Ecto neural progenitor cell (in vitro differentiated cells): ENCODE results near the gene ANXA1.
"Not testable (repeated sequence)": the region's sequence is repeated elsewhere in the genome, so short reads cannot be mapped to it uniquely, and the experiment has no call there.

Experiments used
- DNase-seq: peaks from one replicate; pipeline ENCODE4 v3.0.0-alpha.2; 2018; ENCODE audit warnings: low spot score

ANXA1 gene

DNA sequence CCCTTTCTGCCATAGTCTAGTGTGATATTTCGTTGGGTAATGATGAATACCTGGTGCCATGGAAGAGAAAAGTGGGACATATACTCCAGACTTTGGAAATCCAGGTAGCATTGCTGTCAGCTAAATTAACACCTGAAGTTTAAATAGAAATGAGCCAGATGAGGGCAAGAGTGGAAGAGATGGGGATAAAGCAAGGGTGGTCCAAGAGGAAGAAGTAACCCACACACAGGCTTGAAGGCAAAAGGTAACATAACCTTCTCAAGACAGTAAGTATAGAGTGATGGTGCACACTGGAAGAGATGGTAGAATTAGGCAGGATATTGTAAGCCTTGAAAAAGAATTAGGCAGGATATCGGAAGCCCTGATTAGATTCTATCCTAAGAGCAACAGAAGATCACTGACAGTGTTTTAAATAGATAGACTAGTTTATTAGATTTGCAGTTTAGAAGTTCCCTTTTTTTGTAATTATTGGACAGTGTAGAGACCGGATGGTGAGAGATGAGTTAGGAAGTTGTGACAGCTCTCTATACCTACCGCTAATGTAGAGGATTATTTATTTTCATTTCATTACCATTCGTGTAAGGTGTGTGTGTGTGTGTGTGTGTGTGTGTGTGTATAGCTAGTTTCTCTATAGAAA, 16.8 kb downstream of the ANXA1 start:
- no peak for DNase-seq

DNA sequence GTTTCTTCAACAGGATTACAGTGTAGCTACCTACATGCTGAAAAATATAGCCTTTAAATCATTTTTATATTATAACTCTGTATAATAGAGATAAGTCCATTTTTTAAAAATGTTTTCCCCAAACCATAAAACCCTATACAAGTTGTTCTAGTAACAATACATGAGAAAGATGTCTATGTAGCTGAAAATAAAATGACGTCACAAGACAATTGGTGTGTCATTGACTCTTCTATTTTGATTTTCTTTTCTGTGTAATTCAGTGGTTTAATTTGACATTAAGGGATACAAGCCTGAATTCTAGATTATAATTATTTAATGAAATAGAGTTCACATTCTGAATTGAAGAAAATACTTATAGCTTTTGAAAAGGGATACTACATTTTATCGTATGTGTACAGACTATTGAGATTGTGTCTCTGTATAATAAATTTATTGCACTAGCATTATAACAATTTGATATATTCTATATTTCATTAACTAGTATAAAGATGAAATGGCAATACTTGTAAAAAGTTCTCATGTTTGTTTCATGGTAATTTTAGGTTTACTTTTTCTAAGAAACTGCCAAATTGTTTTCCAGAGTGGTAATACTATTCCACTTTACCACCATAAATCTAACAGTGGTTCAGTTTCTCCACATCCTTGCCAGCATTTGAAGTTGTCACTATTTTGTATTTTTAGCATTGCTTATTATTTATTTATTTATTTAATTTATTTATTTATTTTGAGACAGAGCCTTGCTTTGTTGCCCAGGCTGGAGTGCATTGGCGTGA, 18.7 kb downstream of the ANXA1 start:
- no peak for DNase-seq

DNA sequence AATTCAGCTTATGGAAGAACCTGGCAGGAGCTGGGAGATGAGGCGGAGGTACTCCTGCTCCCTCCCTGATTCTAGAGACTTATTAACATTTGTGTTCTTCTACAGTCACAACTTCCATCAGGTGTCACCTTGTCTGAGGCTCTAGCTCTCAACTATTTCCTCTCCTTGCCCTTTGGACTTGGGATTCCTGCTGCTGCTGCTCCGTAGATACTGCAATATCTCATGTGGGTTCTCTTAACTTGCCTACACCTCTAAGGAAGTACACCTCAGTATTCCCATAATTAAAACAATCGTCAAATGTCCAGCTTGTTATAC, 21.2 kb downstream of the ANXA1 start:
- no peak for DNase-seq

DNA sequence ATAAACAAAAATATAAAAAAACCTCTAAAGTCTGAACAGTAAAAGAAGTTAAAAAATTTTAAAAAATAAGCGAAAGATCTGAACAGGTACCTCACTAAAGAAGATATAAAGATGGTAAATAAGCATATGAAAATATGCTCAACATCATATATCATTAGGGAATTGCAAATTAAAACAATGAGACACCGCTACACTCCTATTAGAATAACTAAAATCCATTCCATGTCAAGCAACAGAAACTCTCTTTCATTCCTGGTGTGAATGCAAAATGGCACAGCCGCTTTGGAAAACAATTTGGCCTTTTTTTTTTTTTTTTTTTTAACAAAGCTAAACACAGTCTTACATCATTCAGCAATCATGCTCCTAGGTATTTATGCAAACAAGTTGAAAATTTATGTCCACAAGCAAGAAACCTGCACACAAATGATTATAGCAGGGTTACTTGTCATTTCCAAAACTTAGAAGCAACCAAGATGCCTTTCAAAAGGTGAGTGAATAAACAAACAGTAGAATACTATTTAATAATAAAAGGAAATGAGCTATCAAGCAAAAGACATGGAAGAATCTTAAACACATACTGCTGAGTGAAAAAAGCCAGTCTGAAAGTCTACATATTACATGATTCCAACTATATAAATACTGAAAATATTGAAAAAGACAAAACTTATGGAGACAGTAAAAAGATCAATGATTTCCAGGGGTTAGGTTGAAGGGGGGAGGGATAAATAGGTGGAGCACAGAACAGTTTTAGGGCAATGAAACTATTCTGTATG, 22.1 kb downstream of the ANXA1 start:
- DNase-seq: no peak

DNA sequence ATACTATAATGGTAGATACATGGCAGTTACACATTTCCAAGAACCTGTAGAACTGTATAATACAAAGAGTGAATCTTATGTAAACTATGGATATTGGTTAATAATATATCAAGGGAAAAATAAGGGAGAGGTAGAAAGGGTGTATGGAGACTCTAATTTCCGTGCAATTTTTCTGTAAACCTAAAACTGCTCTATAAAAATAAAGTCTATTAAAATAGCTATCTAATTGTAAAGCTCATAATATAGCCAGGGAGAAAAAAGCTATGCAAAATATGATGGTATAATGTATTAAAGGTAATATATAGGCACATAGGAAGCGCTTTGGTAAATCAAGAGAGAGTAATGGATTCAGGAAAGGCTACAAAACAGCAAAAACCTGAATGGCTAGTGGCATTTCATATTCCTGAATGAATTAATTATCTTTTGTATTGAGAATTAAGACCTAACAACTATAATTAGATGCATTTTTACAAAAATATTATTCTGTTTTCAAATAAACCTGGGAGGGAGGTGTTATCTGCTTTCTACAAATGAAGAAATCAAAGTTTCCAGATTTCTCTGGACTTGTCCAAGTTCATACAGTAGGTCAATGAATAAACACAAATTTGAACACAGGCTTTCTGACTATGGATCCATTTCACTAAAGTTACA, 22.8 kb downstream of the ANXA1 start:
- no peak for DNase-seq

DNA sequence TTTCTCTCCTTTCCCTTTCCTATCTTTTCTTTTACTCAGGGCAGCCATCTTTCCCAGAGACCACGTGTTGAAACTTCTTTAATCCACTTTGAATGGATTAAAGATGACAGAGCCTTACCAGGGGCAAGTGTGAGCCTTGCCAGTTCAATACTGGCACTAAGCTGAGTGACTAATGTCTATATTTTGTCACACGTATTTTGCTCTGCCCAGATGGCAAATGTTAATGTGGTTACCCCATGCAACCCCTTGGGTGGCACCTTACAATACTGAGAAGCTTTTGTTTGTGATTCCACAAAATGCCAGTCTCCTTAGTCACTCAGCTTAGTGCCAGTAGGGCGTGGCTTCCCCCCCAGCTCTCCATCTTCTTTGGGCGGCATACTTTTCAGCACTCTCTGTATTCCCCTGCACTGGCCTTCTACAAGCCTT, 24.8 kb downstream of the ANXA1 start:
- DNase-seq: no peak

DNA sequence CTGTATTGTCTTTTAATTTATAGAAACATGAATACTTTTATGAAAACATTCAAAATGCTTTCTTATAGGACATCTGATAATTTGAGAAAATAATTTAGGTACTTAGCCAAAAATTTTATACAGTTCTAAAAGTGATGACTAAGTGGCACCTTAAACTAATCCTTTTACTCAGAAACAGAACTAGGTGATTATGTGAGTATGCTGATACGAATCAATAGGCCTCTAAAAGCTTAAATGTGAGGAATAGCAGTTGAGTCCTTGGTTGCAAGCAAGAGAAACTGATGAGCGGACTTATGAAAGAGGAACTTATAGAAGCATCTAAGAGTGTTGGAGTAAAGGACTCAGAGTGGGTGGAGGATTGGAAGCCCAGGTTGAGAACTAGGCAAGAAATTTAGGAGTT, 26.4 kb downstream of the ANXA1 start:
- DNase-seq: no peak

DNA sequence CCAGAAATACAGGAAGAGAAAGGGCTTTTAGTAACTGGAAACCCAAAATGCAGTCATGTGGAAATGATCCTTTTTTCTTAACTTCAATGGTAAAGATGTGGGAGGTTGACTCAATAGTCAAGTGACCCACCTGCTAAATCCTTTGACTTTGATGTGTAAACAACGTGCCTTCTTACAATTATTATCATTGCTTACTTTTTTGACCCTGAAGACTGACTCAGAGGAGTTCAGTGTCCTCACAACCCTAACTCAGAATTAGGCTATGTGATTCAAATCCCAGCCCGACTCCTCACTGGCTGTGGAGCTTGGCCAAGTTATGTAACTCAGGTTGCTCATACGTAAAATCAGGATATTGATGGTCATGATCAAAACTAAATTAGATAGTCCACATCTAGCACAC, 27.9 kb downstream of the ANXA1 start:
- DNase-seq: no peak

DNA sequence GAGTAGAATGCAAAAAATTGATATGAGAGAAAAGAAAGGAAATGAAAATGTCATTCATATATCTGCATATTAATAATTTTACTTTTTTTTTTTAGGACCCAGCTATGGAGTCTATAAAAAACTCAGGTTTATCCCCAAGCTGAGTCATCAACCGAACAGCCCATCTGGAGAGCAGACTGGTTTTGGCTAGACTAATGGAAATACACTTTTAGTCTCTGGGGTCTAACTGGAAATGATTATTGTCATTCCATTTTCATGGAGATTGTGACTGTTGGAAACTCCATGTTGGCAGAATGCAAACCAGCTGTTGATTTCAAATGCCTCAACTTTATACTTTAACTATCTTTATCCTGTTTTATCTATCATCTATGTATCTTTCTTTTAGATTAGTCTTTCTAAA, 28.7 kb downstream of the ANXA1 start:
- no peak for DNase-seq

DNA sequence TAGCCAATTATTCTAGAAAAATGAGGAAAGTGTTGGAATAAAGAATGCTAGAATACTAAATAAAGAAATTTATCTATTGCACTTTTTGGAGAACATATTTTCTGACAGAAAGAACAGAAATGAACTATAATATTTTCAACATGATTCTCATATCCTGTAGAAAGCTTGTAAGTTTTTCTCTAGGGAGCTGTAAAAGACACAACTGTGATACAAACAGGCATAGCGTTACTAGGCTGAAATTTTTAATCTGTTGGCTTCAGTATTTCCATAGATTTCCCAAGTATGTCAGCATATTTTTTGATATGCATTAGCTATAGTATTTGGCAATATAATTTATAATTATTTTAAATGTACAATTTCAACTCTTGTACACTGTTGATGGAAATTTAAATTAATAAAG, 31.3 kb downstream of the ANXA1 start:
- DNase-seq: no peak

DNA sequence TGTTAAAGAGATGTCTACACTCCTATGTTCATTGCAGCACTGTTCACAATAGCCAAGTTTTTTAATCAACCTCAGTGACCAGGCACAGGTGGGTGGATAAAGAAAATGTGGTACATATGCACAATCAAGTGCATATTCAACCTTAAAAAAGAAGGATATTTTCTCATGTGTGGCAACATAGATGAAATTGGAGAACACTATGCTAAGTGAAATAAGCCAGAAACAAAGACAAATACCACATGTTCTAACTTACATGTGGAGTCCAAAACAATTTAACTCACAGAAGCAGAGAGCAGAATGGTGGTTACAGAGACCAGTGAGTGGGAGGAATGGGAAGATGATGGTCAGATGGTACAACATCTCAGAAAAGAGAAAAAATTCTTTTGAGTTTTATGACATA, 31.8 kb downstream of the ANXA1 start:
- no peak for DNase-seq

DNA sequence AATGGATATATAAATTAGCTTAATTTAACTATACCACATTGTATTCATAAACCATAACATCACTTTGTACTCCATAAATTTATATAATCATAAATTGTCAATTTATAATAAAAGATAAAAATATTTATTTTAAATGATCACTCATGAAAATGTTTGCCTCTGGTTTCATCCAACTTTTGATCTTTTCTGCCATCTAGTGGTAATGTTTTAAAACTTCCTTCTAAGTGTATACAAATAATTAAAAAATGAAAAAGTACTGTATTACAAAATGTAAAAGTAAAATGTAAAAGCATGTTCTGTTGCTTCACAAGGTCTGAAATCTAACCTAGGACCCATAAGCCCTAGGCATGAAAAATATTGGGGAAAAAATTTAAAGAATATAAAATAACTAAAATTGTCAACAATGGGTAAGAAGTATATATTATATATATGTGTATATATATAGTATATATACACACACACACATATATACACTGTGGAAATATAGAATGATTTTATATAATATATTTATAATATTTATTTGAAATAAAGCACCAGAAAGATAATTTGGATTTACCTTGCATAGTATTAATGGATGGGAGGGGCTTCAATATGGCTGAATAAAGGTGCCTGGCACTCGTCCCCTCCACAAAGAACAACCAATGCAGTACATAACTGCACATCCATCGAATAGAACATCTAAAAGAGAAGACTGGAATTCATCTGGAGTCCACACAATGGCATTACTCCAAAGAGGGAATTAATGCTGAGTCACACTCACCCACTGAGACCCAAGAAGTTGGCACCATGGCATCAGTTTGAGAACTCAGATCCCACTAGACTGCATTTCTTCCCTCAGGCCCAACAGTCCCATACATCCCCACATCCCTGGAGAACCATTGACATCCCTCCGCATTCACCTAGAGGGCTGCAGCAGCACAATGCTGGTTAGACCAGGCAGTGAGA, 32.5 kb downstream of the ANXA1 start:
- no peak for DNase-seq

DNA sequence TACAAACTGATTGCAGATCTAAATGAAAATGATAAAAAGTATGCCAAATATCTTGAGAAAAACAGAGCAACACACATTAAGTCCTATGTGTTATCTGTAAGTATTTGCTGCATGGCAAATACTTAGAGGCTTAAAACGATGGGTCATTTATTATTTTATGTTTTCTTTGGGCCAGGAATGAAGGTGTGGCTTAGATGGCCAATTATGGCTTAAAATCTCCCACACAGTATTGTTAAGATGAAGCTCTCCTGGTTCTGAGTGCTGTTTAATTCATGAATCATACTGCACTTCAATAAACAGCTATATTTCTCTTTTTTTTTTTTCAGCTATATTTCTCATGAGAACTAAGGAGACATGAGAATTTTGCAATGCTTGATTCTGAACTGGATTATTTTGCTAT, 39.4 kb downstream of the ANXA1 start:
- DNase-seq: not testable (repeated sequence)

DNA sequence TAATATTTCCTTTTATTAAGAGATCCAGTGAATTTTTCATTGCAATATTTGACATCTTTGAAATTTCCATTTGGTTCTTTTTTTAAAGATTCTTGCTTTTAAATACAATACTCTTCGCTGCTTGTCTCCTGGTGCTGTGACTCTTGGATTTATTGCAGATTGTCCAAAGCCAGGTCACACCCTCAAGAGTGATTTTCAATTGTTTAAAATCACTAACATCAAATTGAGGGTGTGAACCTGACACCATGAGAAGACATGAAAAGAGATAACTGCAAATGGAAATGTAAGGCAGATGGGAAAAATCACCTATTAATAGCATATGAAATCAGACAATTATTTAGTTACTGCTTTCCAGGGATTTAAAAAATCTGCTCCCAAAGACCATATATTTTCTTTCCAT, 42.6 kb downstream of the ANXA1 start:
- DNase-seq: no peak

DNA sequence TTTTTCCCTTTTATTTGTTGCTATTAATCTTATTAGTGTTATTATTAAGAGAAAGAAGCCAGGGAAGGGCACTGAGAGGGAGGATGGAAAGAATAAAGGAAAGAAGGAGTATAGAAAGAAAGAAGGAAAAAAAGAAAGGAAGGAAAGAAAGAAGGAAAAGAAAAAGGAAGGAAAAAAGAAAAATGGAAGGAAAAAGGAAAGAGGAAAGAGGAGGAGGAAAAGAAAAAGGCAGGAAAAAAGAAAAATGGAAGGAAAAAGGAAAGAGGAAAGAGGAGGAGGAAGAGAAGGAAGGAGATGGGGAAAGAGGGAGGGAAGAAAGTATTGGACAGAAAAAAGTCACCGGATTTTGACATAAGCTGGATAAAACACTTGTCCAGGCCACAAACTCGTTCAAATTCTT, 47.8 kb downstream of the ANXA1 start:
- no peak for DNase-seq

DNA sequence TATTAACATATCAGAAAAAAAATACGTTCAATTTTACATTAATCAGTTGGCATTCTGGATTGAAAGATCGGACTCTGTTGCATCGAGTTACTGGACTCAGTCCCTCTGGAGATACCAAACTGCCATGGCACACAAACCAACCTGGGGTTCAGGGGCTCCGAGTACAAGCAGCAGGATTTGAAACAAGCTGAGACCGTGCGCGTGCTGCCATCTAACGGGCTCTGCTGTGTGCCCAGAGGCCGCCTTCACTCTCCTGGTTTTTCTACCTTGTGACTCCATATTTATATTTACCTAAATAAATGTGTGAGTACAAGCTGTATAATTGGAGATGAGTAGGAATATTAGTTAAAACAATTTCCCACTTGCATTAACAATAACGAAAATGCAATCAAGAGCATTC, 48.2 kb downstream of the ANXA1 start:
- DNase-seq: peak; percentile 58

DNA sequence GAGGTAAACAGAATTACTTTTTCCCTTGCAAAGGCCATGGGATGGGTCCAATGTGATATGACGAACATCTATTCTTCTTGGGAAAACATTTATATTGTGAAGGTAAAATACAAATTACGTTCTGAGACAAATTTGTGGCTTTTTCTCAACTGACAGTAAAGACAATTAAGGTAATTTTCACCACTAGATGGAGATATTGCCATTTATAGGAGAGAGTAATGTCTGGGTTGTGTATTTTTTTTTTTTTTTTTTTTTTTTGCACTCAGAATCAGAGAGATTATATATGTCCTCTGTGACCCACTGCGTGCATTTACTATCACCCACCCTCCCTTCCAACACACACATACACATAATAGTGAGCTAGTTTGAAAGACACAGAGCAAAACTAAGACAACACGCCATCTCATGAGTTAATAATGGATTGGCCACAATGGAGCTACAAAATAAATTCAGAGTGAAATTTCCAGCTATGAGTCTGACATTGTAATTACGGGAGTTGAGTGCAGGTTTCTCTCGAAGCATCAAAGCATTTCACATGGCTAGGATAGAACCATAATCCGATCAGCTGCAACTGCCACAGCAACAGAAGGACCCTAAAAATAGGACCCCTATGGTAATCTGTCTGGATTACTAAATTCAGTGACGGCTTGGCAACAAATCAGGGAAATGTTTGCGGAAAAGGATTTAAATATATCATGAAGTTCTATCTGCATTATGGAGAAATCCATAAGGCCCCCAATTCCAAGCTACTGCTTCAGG, 49.2 kb downstream of the ANXA1 start:
- no peak for DNase-seq

DNA sequence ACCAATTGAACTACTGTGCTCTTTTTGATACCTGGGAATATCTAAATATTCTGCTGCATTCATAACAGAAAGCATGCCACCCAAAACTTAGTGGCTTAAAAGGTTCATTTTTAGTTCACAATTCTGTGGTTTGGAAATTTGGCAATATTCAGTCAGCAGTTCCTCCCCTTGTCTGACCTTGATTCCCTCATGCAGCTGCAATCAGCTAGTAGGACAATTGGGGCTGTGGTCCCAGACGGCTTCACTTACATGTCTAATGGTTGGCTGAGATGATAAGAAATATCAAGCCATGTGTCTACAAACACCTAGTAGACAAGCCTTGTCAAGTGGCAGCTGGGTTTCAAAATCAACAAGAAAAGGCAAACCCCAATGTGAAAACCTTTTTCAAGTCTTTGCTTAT, 51.3 kb downstream of the ANXA1 start:
- no peak for DNase-seq

DNA sequence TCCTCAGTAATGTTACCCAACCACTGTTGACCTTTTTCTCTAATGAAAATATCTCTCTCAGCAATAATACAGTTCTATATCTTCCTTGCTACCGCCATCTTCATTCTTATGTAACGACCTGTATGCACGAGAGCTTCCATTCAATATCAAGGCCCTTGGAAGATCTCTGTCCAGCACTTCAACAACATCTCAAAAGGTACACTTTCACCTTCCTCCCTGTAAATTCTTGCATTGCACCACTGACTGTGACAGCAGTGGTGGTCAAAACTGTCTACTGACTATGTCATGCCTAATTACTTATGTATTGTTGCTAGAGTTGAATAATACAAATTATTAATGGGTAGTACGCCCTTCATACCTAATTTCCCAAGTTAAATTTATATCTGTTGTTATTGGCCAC, 53.3 kb downstream of the ANXA1 start:
- DNase-seq: no peak

DNA sequence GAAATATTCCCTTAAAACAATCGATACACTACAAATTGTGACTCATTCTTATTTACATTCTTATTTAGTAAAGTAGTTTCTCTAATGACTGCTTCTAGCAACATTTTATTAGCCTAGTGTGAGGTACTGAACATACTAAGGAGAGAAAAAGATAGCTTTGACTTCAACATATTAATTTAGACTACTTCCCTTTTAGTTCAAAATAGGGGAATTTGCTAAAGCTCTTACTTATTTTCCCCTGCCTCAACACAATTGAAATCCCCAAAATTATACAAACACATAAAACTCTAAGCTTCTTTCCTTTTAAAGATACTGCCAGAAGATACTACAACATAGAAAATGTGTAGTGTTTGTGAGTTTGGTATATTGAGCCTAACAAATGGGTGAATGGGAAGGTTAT, 55.2 kb downstream of the ANXA1 start:
- no peak for DNase-seq
